Purkinje cell (primary cell): Measurements from ENCODE around the gene ZNF326. TPM values are rescaled to one million over a fixed set of nuclear protein-coding genes. Genes with fewer than 3 reads are reported as not detected.

Experiments used
- polyA plus RNA-seq: library from polyadenylated mRNA; unstranded; fragments of >200 nt; fragmentation: Nextera tagmentation; gene quantifications from 2 replicates; pipeline ENCODE4 v1.2.1, GENCODE V29; 2014

The ZNF326 gene, protein sequence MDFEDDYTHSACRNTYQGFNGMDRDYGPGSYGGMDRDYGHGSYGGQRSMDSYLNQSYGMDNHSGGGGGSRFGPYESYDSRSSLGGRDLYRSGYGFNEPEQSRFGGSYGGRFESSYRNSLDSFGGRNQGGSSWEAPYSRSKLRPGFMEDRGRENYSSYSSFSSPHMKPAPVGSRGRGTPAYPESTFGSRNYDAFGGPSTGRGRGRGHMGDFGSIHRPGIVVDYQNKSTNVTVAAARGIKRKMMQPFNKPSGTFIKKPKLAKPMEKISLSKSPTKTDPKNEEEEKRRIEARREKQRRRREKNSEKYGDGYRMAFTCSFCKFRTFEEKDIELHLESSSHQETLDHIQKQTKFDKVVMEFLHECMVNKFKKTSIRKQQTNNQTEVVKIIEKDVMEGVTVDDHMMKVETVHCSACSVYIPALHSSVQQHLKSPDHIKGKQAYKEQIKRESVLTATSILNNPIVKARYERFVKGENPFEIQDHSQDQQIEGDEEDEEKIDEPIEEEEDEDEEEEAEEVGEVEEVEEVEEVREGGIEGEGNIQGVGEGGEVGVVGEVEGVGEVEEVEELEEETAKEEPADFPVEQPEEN
- polyA plus RNA-seq = 17.0 and 19.9 TPM in 2 replicates

DNA sequence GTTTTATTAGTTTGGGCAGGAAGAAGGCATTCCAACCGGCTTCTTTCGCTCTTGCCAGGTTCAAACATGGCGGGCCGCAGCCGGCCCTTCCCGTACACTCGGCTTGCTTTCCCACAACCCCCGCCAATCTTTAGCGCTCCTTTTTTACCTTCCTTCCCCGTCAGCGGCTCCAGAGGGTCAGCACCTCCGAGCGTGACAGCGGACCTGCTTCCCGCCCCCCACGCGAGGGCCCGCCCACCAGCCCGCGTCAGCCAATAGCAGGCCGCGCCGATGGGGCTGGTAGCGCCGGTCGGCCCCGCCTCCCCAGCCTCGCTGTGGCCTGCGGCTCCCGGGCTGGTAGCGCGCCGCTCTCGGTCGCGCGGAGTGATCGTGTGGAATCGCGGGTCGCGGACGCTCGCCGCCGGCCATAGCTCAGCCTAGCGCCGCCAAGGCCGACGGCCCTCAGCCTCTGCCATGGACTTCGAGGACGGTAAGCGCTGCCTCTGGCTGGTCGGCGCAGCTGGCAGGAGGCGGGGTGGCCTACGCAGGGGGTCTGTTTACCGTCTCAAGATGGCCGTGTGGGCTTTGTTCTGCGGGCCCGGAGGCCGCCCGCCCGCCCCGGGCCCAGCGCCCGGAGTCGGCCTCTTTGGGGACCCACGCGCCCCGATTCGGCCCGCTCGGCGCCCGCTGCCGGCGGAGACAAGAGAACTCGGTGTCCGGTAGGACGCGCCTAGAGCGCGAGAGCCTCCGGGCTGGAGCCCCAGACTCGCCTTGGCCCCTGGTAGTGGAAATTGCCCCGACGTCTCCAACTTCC lies at the start of gene ZNF326:
ZNF326 (plus strand) TSS at position 306 of the 793 bp plus-strand sequence; CDS start at position 454, 148 bp downstream.

Other genes with a start within 250 kb of the ZNF326 start
- gene LRRC8D, start 174.1 kb upstream of the ZNF326 start, polyA plus RNA-seq = 32.0 and 37.3 TPM in 2 replicates